ENCODE results near the gene OGDHL. TPM values are rescaled to one million over a fixed set of nuclear protein-coding genes. Genes with fewer than 3 reads are reported as not detected.

Gene OGDHL
- total and polyA plus RNA-seq, 5 donors: 3.6 to 12.1 (median 8.3) TPM

DNA sequence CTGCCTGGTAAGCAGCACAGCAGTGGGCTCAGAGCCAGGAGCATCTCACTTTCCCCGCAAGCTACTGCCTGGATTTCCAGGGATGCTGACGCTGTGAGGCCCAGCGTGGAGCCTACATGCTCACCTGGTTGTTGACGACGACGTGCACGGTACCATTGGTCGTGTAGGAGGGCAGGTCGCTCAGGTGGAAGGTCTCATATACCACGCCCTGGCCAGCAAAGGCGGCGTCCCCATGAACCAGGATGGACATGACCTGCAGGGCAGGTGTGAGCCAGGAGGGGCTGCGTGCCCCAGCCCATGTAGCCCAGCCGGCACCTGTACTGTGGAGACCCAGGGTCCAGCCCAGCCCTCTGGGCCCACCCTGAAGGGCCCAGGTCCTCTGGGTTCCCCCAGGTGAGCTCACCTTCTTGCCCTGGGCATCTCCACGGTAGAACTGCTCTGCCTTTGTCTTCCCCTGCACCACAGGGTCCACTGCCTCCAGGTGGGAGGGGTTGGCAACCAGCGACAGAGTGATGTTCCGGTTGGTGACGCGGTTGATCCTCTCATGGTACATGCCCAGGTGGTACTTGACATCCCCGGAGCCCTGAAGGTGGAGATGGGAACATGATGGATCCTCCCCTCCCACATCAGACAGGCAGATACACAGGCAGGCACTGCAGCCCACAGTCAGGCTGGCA lies 15.4 kb downstream of the OGDHL start:
- no peaks in the 10 kb centered on the region for H3K9me3 ChIP-seq (ENCODE audit: control insufficient read depth, low read length)
- no peak for ATAC-seq
- no peaks in the 10 kb centered on the region for H3K27me3 ChIP-seq (ENCODE audit: control insufficient read depth, insufficient read depth)
- DNase-seq: no peak
- intact Hi-C loops (cut with DNase I): no loop called here
- H3K27ac ChIP-seq (ENCODE audit: low read length): no peak overlapping the region
- WGBS: 92% methylated on average over 20 of the region's 20 CpGs
- no peaks in the 10 kb centered on the region for H3K4me1 ChIP-seq (ENCODE audit: control insufficient read depth, insufficient read depth, low read length)
- H3K4me3 ChIP-seq (ENCODE audit: low read length): no peak overlapping the region

DNA sequence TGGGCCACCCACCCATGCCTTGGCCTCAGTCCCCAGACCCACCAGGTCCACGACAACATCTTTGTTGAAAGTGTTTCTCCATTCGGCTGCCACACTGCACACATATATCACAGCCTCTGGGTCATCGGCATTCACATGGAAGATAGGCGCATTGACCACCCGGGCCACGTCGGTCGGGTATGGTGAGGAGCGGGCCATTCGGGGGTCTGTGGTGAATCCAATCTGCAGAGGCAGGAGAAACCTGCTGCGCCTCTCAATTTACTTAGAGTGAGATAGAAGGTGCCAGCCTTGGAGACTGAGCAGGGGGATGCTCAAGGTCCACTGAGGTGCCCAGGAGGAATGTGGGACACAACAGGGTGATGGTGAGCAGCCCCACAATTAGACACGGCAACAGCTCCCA lies 16.4 kb downstream of the OGDHL start:
- Histone ChIP-seq H3K4me3 (ENCODE audit: low read length) (no peak overlapping the region), H3K9me3 (ENCODE audit: control insufficient read depth, low read length) (no peaks in the 10 kb centered on the region), H3K27ac (ENCODE audit: low read length) (no peak overlapping the region), H3K27me3 (ENCODE audit: control insufficient read depth, insufficient read depth) (no peaks in the 10 kb centered on the region), H3K4me1 (ENCODE audit: control insufficient read depth, insufficient read depth, low read length) (no peaks in the 10 kb centered on the region)
- no peak for ATAC-seq
- intact Hi-C loops (cut with DNase I): no loop called here
- WGBS: 93% methylated on average over 12 of the region's 12 CpGs
- no peak for DNase-seq

DNA sequence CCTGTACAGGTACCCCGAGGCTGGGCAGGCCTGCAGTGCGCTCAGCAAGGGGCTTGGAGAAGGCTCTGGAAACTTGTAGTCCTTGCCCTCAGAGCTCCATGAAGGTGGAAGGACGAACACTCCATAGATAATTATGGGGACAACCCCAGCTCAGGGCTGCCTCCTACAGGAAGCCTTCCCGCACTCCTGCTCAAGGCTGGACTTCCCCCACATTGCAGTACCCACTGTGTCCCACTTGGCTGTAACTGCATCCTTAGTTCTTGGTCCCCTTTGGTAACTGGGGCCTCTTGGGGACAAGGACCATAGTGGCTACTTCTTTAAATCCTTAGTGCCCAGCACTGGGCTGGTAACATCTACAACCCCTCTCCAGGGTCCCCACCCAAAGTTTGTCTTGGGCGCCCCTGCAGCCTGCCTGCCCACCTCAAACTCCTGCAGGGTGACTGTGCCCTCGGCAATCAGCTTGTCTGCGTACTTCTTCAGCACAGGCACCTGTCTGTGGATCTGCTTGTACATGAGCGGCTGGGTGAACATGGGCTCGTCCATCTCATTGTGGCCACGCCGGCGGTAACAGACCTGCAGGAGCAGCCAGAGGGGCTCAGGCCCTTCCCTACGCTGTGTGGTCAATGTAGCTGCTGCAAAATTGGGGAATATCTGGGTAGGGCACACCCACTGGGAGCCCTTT lies 17.1 kb downstream of the OGDHL start:
- H3K27ac ChIP-seq (ENCODE audit: low read length): no peak overlapping the region
- H3K4me1 ChIP-seq (ENCODE audit: control insufficient read depth, insufficient read depth, low read length): no peaks in the 10 kb centered on the region
- ATAC-seq (no peak), DNase-seq (no peak)
- no peaks in the 10 kb centered on the region for H3K27me3 ChIP-seq (ENCODE audit: control insufficient read depth, insufficient read depth)
- intact Hi-C loops (cut with DNase I): no loop called here
- no peak overlapping the region for H3K4me3 ChIP-seq (ENCODE audit: low read length)
- WGBS: 83% methylated on average over 13 of the region's 13 CpGs
- H3K9me3 ChIP-seq (ENCODE audit: control insufficient read depth, low read length): no peaks in the 10 kb centered on the region

DNA sequence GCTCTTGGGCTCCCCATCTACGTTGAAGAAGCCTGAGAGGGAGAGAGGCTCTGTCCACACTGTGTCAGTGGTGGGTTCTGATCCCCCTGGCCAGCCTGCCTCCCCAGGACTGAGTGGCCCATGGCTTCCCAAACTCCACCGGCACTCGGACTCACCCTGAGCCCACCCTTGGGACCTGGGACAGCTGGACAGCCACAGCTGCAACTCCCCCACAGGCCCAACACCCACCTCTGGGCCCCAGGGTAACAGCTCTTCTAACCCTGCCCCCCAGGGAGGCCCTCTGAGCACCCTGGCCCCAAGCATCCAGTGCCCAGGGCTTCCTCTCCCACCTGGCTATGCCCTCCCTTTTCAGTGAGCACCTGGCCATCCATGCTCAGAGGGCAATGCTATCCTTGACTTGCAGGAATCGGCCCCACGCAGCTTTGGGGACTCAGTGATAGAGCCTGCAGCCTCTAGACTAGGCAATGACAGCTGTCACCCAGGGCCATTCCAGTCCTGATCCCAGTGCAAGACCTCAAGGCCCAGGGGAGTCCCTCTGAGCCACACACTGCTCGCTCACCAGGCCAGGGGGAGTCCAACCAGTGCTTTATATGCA lies 17.9 kb downstream of the OGDHL start:
- DNase-seq (no peak), ATAC-seq (no peak)
- Histone ChIP-seq H3K4me3 (ENCODE audit: low read length) (no peak overlapping the region), H3K27me3 (ENCODE audit: control insufficient read depth, insufficient read depth) (no peaks in the 10 kb centered on the region), H3K9me3 (ENCODE audit: control insufficient read depth, low read length) (no peaks in the 10 kb centered on the region), H3K4me1 (ENCODE audit: control insufficient read depth, insufficient read depth, low read length) (no peaks in the 10 kb centered on the region), H3K27ac (ENCODE audit: low read length) (no peak overlapping the region)
- WGBS: 78% methylated on average over 6 of the region's 6 CpGs
- intact Hi-C loops (cut with DNase I): no loop called here

DNA sequence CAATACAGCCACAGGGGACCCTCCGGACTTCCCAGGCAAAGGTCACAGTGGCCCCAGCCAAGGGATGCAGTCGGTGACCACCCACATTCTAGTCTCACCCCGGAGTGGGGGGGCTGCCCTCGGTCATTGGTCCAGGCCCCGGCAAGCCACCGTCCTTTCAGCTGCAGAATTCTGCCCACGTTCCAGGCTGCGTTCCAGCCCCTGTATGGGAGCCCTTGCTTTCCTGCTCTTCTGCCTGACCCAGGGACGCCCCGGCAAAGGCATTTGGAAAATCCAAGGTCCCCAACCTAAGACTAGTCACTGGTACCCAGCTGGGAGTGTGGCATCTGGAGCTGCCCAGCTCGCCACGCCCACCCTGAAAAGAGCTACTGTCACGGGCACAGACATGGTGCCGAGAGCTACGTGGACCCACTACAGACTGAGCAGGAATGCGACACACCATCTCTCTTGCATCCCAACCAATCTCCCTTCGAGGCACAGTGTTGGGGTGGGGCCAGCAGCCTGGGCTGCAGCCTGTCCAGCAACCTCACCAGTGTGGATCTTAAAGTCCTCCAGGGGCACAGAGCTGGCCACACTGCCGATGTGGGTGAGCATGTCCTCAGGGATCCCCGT lies 18.6 kb downstream of the OGDHL start:
- Histone ChIP-seq H3K4me3 (ENCODE audit: low read length) (no peak overlapping the region), H3K9me3 (ENCODE audit: control insufficient read depth, low read length) (no peaks in the 10 kb centered on the region), H3K27ac (ENCODE audit: low read length) (no peak overlapping the region), H3K4me1 (ENCODE audit: control insufficient read depth, insufficient read depth, low read length) (no peaks in the 10 kb centered on the region), H3K27me3 (ENCODE audit: control insufficient read depth, insufficient read depth) (no peaks in the 10 kb centered on the region)
- intact Hi-C loops (cut with DNase I): no loop called here
- DNase-seq (no peak), ATAC-seq (no peak)
- 85% methylated on average over 19 of the region's 19 CpGs for WGBS

DNA sequence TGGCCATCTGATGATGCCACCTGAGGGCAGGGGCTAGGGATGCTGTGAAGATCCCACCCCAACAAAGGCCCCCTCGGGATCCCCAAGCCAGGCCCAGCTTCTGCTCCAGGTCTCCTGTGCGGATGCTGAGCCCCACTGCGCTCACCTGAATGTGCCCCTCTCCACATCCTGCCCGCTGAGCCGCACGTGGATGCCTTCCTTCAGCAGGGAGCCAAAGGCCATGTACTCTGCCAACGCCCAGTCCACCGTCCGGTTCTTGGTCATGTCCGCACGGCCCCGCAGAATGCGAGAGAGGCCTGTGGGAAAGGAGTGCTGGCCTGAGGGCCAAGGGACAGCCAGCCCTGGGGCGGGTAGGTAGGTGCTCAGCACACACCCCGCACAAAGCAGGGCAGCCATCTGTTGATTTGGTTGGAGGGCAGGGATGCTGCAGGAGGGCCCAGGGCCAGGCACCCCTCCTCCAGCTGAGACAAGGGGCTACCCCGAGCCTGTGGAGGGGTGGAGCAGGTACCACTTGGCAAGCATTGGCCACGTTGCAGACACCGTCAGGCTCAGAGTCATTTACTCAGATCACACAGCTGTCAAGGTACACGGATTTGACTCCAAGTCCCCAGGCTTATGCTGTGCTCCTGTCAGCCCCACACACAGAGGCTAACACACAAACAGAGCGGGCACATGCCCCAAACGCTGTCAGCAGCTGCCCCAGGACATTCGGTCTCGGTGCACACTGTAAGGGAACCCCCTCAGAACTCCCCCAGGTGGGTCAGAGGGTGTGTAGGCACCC lies 19.2 kb downstream of the OGDHL start:
- 86% methylated on average over 23 of the region's 23 CpGs for WGBS
- Histone ChIP-seq H3K27me3 (ENCODE audit: control insufficient read depth, insufficient read depth) (no peaks in the 10 kb centered on the region), H3K27ac (ENCODE audit: low read length) (no peak overlapping the region), H3K4me3 (ENCODE audit: low read length) (no peak overlapping the region), H3K4me1 (ENCODE audit: control insufficient read depth, insufficient read depth, low read length) (no peaks in the 10 kb centered on the region), H3K9me3 (ENCODE audit: control insufficient read depth, low read length) (no peaks in the 10 kb centered on the region)
- intact Hi-C loops (cut with DNase I): no loop called here
- ATAC-seq: no peak
- DNase-seq: no peak

GRCh38 chr10:49741108-49741995 lies 20.8 kb downstream of the OGDHL start:
- Histone ChIP-seq H3K27me3 (ENCODE audit: control insufficient read depth, insufficient read depth) (no peaks in the 10 kb centered on the region), H3K9me3 (ENCODE audit: control insufficient read depth, low read length) (no peaks in the 10 kb centered on the region), H3K4me3 (ENCODE audit: low read length) (no peak overlapping the region), H3K27ac (ENCODE audit: low read length) (no peak overlapping the region), H3K4me1 (ENCODE audit: control insufficient read depth, insufficient read depth, low read length) (no peaks in the 10 kb centered on the region)
- DNase-seq (no peak), ATAC-seq (no peak)
- intact Hi-C loops (cut with DNase I): no loop called here
- 73% methylated on average over 7 of the region's 7 CpGs for WGBS

DNA sequence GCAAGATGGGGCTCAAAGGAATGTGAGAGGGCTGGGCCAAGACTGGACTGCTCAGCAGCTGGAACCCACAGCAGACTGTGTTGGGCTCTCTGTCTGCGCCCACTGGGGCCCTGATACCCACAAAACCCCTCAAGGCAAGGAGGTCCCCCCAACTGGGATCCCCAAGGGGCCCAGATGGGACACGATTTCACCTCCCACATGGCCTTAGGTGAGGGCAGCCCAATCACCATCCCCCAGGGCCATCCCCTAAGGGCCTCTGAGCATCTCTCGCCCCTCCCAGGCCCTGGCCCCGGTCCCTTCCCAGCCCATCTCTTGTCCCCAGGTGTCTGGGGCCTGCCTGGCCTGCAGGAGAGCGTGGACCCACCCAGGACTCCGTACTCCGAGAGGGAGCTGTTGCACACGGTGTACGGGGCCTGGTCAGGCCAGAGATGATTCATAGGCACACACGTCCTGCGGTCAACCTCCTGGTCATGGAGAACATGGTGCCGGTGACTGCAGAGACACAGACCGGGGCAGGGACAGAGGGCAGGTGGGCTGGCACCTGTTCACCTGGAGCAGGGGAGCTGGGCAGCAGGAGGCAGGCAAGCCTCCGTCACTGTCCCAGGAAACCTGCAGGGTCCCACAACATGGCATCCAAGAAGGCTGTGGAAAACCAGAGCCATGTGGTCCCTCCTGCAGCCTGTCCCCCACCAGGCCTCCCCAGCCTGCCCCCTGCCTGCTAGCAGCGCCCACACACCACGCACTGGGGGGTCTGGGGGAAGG lies 21.6 kb downstream of the OGDHL start:
- 88% methylated on average over 16 of the region's 16 CpGs for WGBS
- intact Hi-C loops (cut with DNase I): no loop called here

DNA sequence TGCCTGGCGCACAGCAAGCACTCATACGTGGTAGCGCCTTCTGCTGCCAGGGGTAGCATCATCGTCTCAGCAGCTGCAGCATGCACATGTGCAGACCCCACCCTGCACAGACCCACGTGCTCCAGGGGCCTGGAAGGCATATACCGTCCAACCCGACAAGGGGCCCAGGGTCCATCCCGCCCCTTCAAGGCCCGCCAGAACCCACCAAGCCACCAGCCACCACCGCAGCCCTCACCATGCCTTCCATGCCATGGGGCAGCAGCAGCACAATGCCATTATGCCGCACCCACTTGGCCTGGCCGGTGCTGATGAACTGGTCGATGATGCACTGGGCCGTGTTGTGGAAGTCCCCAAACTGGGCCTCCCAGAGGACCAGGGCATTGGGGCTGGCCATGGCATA lies 22.7 kb downstream of the OGDHL start:
- Histone ChIP-seq H3K4me3 (ENCODE audit: low read length) (no peak overlapping the region), H3K27me3 (ENCODE audit: control insufficient read depth, insufficient read depth) (no peaks in the 10 kb centered on the region), H3K9me3 (ENCODE audit: control insufficient read depth, low read length) (no peaks in the 10 kb centered on the region), H3K4me1 (ENCODE audit: control insufficient read depth, insufficient read depth, low read length) (no peaks in the 10 kb centered on the region), H3K27ac (ENCODE audit: low read length) (no peak overlapping the region)
- DNase-seq (no peak), ATAC-seq (no peak)
- WGBS: 81% methylated on average over 14 of the region's 14 CpGs
- intact Hi-C loops (cut with DNase I): no loop called here

More for the DNA sequence above, 21.6 kb downstream of the OGDHL start:
- no peaks in the 10 kb centered on the region for H3K9me3 ChIP-seq (ENCODE audit: control insufficient read depth, low read length)
- DNase-seq (no peak), ATAC-seq (no peak)
- no peaks in the 10 kb centered on the region for H3K4me1 ChIP-seq (ENCODE audit: control insufficient read depth, insufficient read depth, low read length)
- no peak overlapping the region for H3K4me3 ChIP-seq (ENCODE audit: low read length)
- no peak overlapping the region for H3K27ac ChIP-seq (ENCODE audit: low read length)
- no peaks in the 10 kb centered on the region for H3K27me3 ChIP-seq (ENCODE audit: control insufficient read depth, insufficient read depth)
